ENCODE measurements around the gene SNAP25. TPM values are rescaled to one million over a fixed set of nuclear protein-coding genes. Genes with fewer than 3 reads are reported as not detected.
A peak's percentile ranks its signal among the peaks of the same experiment; 100 is the strongest.

SNAP25 gene
- total and polyA plus RNA-seq, 5 donors, result 1.8 to 9.0 (median 2.1) TPM

DNA sequence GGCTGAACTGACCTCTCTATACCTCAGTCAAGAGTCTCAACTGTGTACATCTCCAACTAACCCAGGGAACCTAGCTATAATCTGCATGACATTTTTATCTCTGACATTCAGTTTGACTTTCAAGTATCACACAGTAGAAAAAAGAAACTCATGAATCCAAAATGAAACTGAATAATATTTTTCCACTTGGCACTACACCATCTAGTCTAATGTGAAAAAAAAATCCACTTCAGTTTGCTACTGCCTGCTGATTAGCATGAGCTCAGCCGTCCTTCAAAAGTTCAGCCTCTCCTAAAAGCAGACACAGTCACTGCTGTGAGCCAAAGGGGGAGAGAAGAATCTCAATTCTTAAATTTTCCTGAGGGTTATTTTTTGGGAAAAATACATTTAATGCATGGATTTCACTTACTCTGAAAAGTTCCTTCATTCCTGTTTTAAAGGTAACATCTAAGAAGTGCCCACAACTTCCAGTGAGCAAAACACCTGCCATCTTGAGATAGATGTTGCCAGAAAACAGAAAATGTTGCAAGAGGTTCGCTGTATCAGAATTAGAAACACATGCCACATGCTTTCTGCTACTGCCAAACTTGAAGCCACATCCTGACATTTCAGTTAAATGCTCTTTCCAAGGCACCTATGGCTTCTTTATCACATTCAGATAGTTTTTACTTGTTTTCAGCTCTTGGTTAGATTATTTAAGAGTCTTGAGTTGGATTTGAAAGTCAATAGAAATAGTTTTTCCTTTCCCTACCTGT lies 120.0 kb downstream of the SNAP25 start:
- no peaks in the 10 kb centered on the region for H3K27me3 ChIP-seq (ENCODE audit: control insufficient read depth, insufficient read depth)
- DNase-seq (no peak), ATAC-seq (no peak)
- H3K4me3 ChIP-seq (ENCODE audit: low read length), result no peak overlapping the region
- intact Hi-C loops (cut with DNase I), result no loop called here
- peaks cover 1% of the 10 kb centered on the region for H3K4me1 ChIP-seq (ENCODE audit: control insufficient read depth, insufficient read depth, low read length)
- 51% methylated on average over 2 of the region's 2 CpGs for WGBS
- no peaks in the 10 kb centered on the region for H3K9me3 ChIP-seq (ENCODE audit: control insufficient read depth, low read length)
- H3K27ac ChIP-seq (ENCODE audit: low read length), result no peak overlapping the region

GRCh38 chr20:10339609-10340008 lies 121.0 kb downstream of the SNAP25 start:
- intact Hi-C loops (cut with DNase I), result no loop called here
- peaks cover 1% of the 10 kb centered on the region for H3K4me1 ChIP-seq (ENCODE audit: control insufficient read depth, insufficient read depth, low read length)
- DNase-seq, result no peak
- H3K27ac ChIP-seq (ENCODE audit: low read length), result no peak overlapping the region
- no peaks in the 10 kb centered on the region for H3K27me3 ChIP-seq (ENCODE audit: control insufficient read depth, insufficient read depth)
- no peak overlapping the region for H3K4me3 ChIP-seq (ENCODE audit: low read length)
- 95% methylated on average over 1 of the region's 1 CpG for WGBS
- no peaks in the 10 kb centered on the region for H3K9me3 ChIP-seq (ENCODE audit: control insufficient read depth, low read length)
- no peak for ATAC-seq

- Histone ChIP-seq H3K9me3 (ENCODE audit: control insufficient read depth, low read length) (no peaks in the 10 kb centered on the region), H3K4me1 (ENCODE audit: control insufficient read depth, insufficient read depth, low read length) (peaks cover 1% of the 10 kb centered on the region), H3K27me3 (ENCODE audit: control insufficient read depth, insufficient read depth) (no peaks in the 10 kb centered on the region), H3K4me3 (ENCODE audit: low read length) (no peak overlapping the region), H3K27ac (ENCODE audit: low read length) (no peak overlapping the region)
- intact Hi-C loops (cut with DNase I), result no loop called here
- DNase-seq, result no peak
- no peak for ATAC-seq
- 84% methylated on average over 1 of the region's 1 CpG for WGBS
These were observed 123.5 kb downstream of the SNAP25 start for GRCh38 chr20:10342152-10342551.

GRCh38 chr20:10344953-10345352 lies 126.3 kb downstream of the SNAP25 start:
- ATAC-seq (no peak), DNase-seq (no peak)
- intact Hi-C loops (cut with DNase I), result no loop called here
- H3K27me3 ChIP-seq (ENCODE audit: control insufficient read depth, insufficient read depth), result no peaks in the 10 kb centered on the region
- no peaks in the 10 kb centered on the region for H3K4me1 ChIP-seq (ENCODE audit: control insufficient read depth, insufficient read depth, low read length)
- WGBS, result 79% methylated on average over 6 of the region's 6 CpGs
- no peak overlapping the region for H3K27ac ChIP-seq (ENCODE audit: low read length)
- H3K9me3 ChIP-seq (ENCODE audit: control insufficient read depth, low read length), result no peaks in the 10 kb centered on the region
- H3K4me3 ChIP-seq (ENCODE audit: low read length), result no peak overlapping the region

DNA sequence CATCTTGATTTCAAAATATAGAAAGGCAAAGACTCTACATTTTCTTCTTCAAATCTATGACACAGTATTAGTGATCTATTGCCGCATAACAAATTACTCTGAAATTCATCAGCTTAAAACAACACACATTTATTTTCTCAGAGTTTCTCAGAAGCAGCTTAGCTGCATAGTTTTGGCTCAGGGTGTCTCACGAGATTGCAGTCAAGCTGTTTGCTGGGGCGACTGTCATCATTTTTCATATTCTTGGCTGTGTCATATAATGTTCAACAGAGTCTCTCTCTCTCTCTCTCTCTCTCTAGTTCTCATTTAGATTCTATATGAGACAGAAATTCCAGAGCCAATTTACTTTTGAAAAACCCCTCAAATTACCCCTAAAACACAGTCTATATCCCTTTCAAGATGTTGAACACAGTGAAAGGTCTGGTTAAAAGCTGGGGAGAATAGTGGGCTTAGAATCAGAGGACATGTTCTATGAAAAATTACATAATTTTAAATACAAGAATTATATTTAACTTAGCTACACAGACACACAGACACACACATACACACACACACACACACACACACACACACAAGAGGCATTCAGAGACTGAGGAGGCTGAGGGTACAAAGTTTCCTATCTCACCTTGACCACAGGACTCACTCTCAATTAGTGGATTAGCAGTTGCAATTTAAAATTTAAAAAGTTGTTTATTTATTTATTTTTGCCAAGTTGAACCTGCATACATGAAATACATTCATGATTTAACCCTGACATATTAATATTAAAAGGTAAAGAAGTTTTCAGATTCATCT lies 128.7 kb downstream of the SNAP25 start:
- H3K27me3 ChIP-seq (ENCODE audit: control insufficient read depth, insufficient read depth), result no peaks in the 10 kb centered on the region
- intact Hi-C loops (cut with DNase I), result no loop called here
- H3K9me3 ChIP-seq (ENCODE audit: control insufficient read depth, low read length), result no peaks in the 10 kb centered on the region
- peaks cover under 1% of the 10 kb centered on the region for H3K4me1 ChIP-seq (ENCODE audit: control insufficient read depth, insufficient read depth, low read length)
- WGBS, result 56% methylated on average over 3 of the region's 3 CpGs
- DNase-seq, result no peak
- H3K27ac ChIP-seq (ENCODE audit: low read length), result no peak overlapping the region
- no peak for ATAC-seq
- H3K4me3 ChIP-seq (ENCODE audit: low read length), result no peak overlapping the region

DNA sequence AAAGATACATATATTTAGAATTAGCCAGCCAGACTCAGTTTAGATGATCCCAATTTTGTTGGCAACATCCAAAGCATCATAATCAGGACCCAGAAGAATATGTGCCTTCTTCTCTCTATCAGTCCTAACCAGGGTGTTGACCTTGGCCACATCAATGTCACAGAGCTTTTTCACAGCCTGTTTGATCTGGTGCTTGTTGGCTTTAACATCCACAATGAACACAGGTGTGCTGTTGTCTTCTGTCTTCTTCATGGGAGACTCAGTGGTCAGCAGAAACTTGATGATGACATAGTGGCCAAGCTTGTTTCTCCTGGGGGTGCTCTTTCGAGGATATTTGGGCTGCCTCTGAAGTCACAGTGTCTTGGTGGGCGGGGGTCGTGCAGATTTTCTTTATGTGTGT lies 130.5 kb downstream of the SNAP25 start:
- no peaks in the 10 kb centered on the region for H3K9me3 ChIP-seq (ENCODE audit: control insufficient read depth, low read length)
- intact Hi-C loops (cut with DNase I), result no loop called here

GRCh38 chr20:10350188-10350842 lies 131.7 kb downstream of the SNAP25 start:
- WGBS, result 86% methylated on average over 9 of the region's 9 CpGs
- ATAC-seq, result no peak

More for the DNA sequence above, 130.5 kb downstream of the SNAP25 start:
- H3K4me3 ChIP-seq (ENCODE audit: low read length), result no peak overlapping the region
- H3K27me3 ChIP-seq (ENCODE audit: control insufficient read depth, insufficient read depth), result no peaks in the 10 kb centered on the region
- ATAC-seq, result no peak
- no peak overlapping the region for H3K27ac ChIP-seq (ENCODE audit: low read length)
- no peak for DNase-seq
- peaks cover 4% of the 10 kb centered on the region for H3K4me1 ChIP-seq (ENCODE audit: control insufficient read depth, insufficient read depth, low read length)
- WGBS, result 75% methylated on average over 3 of the region's 3 CpGs

DNA sequence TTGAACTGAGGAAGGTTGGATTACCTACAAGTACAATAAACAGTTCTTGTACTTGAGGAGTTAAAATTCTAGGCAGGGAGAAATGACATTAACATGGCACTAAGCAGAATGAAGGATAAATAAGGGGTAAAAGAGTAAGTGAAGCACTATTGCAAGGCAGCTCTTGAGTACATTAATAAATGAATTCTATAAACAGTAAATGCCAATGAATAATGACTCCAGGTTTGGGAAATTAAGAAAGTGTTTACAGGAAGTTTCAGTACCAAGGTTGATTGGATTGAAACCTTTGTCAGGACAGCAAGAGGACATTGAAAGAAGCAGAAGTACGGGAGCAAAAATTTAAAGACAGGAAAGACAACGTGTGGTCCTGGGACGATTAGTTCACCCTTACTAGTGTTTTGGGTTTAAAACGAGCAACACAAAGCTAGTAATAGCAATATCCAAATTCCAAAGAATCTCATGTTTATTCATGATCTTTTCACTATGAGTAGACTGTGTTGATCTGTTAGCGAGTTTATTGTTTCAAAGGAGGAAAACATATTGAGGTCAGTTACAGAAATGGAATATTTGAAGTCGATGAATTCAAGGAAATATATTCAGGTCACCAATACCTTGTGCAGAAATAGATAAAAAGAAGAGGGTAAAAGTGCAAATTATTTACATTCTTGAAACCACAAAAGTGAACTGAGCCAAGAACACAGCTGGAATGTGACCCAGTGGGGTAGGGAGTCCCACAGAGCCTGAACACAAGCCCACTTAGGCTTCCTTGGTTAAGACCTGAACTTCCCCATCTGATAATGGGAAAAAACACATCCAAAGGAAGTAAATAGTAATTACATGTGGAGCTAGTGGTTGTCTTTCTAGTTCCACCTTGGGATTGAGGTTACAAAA lies 134.5 kb downstream of the SNAP25 start:
- ATAC-seq (peak in 1 of 2 donors; percentile 20), DNase-seq (no peak)
- intact Hi-C loops (cut with DNase I), result no loop called here
- Histone ChIP-seq H3K4me1 (ENCODE audit: control insufficient read depth, insufficient read depth, low read length) (peaks cover 4% of the 10 kb centered on the region), H3K27ac (ENCODE audit: low read length) (no peak overlapping the region), H3K4me3 (ENCODE audit: low read length) (no peak overlapping the region), H3K27me3 (ENCODE audit: control insufficient read depth, insufficient read depth) (no peaks in the 10 kb centered on the region), H3K9me3 (ENCODE audit: control insufficient read depth, low read length) (no peaks in the 10 kb centered on the region)
- WGBS, result 46% methylated on average over 6 of the region's 6 CpGs

More at GRCh38 chr20:10350188-10350842, 131.7 kb downstream of the SNAP25 start:
- peaks cover 4% of the 10 kb centered on the region for H3K4me1 ChIP-seq (ENCODE audit: control insufficient read depth, insufficient read depth, low read length)
- H3K27me3 ChIP-seq (ENCODE audit: control insufficient read depth, insufficient read depth), result no peaks in the 10 kb centered on the region
- intact Hi-C loops (cut with DNase I), result no loop called here
- peak overlapping the region; percentile 59 for H3K27ac ChIP-seq (ENCODE audit: low read length)
- DNase-seq, result no peak
- no peak overlapping the region for H3K4me3 ChIP-seq (ENCODE audit: low read length)
- H3K9me3 ChIP-seq (ENCODE audit: control insufficient read depth, low read length), result no peaks in the 10 kb centered on the region

GRCh38 chr20:10356628-10357027 lies 138.0 kb downstream of the SNAP25 start:
- 98% methylated on average over 1 of the region's 1 CpG for WGBS
- intact Hi-C loops (cut with DNase I), result no loop called here
- ATAC-seq, result peak; percentile 33 to 65

More at GRCh38 chr20:10356628-10357027, 138.0 kb downstream of the SNAP25 start:
- DNase-seq, result no peak
- peaks cover 4% of the 10 kb centered on the region for H3K4me1 ChIP-seq (ENCODE audit: control insufficient read depth, insufficient read depth, low read length)
- no peaks in the 10 kb centered on the region for H3K9me3 ChIP-seq (ENCODE audit: control insufficient read depth, low read length)
- H3K4me3 ChIP-seq (ENCODE audit: low read length), result no peak overlapping the region
- no peaks in the 10 kb centered on the region for H3K27me3 ChIP-seq (ENCODE audit: control insufficient read depth, insufficient read depth)
- H3K27ac ChIP-seq (ENCODE audit: low read length), result no peak overlapping the region

Measured in right cardiac atrium (tissue), 5 donors.